BE2C (cell line): ENCODE measurements around the gene GALNT2.

ENCODE experiments used
- DNase-seq: peaks from one replicate; pipeline ENCODE4 v3.0.0-alpha.2; 2020
- H3K27me3 ChIP-seq: fragments of 250-450 bp; sonication (Bioruptor Pico); 2 replicates; pipeline ENCODE4 v1.5.1; 2020; ENCODE audit warnings: mild to moderate bottlenecking
- H3K36me3 ChIP-seq: fragments of 250-450 bp; sonication (Bioruptor Pico); 2 replicates; pipeline ENCODE4 v1.5.1; 2020; ENCODE audit warnings: mild to moderate bottlenecking
- H3K4me1 ChIP-seq: fragments of 250-450 bp; sonication (Bioruptor Pico); 2 replicates; pipeline ENCODE4 v1.5.1; 2020
- H3K4me3 ChIP-seq: 2 replicates; pipeline ENCODE4 v1.5.1; 2011; ENCODE audit warnings: low read depth, low read length
- H3K9me3 ChIP-seq: fragments of 250-450 bp; sonication (Bioruptor Pico); 2 replicates; pipeline ENCODE4 v1.5.1; 2020
- TF ChIP-seq, protein P1 (sequence below): IDR thresholded peaks from 2 replicates; pipeline ENCODE4 v1.5.1; 2012; ENCODE audit warnings: mild to moderate bottlenecking, low read depth, low read length

GALNT2 gene

DNA sequence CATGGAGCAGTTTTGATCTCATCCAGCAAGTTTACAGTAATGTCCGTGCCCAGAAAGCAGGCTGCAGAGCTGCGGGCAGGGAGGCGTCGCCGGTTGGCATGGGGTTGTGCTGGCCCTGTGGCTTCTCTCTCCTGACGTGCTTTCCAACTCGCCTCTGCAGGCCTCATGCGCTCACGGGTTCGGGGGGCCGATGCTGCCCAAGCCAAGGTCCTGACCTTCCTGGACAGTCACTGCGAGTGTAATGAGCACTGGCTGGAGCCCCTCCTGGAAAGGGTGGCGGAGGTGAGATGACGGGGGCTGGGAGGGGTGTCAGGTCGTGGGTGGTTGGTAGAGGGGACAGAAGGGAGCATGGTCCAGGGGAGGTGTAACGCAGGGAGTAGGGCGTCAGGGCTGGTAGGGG, 176.1 kb downstream of the GALNT2 start:
- Histone ChIP-seq H3K36me3 (peaks cover 16% of the 10 kb centered on the region), H3K9me3 (no peaks in the 10 kb centered on the region), H3K4me3 (no peak overlapping the region), H3K4me1 (no peaks in the 10 kb centered on the region; the same call in 1 of the 2 replicates), H3K27me3 (no peaks in the 10 kb centered on the region)
- DNase-seq = no peak
- TF ChIP-seq, protein P1, sequence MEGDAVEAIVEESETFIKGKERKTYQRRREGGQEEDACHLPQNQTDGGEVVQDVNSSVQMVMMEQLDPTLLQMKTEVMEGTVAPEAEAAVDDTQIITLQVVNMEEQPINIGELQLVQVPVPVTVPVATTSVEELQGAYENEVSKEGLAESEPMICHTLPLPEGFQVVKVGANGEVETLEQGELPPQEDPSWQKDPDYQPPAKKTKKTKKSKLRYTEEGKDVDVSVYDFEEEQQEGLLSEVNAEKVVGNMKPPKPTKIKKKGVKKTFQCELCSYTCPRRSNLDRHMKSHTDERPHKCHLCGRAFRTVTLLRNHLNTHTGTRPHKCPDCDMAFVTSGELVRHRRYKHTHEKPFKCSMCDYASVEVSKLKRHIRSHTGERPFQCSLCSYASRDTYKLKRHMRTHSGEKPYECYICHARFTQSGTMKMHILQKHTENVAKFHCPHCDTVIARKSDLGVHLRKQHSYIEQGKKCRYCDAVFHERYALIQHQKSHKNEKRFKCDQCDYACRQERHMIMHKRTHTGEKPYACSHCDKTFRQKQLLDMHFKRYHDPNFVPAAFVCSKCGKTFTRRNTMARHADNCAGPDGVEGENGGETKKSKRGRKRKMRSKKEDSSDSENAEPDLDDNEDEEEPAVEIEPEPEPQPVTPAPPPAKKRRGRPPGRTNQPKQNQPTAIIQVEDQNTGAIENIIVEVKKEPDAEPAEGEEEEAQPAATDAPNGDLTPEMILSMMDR = no peak

GRCh38 chr1:230243583-230244353, 176.7 kb downstream of the GALNT2 start:
- Histone ChIP-seq H3K36me3 (peaks cover 16% of the 10 kb centered on the region), H3K27me3 (no peaks in the 10 kb centered on the region), H3K4me3 (no peak overlapping the region), H3K9me3 (no peaks in the 10 kb centered on the region), H3K4me1 (no peaks in the 10 kb centered on the region; the same call in 1 of the 2 replicates)
- DNase-seq = no peak
- TF ChIP-seq, protein P1 = no peak

GRCh38 chr1:230246551-230246950, 179.5 kb downstream of the GALNT2 start:
- peaks cover 26% of the 10 kb centered on the region for H3K36me3 ChIP-seq
- no peaks in the 10 kb centered on the region for H3K27me3 ChIP-seq
- TF ChIP-seq, protein P1 = no peak
- no peak for DNase-seq
- H3K4me3 ChIP-seq = no peak overlapping the region
- H3K4me1 ChIP-seq = no peaks in the 10 kb centered on the region
- H3K9me3 ChIP-seq = no peaks in the 10 kb centered on the region

GRCh38 chr1:230248016-230248888, 181.2 kb downstream of the GALNT2 start:
- no peak for DNase-seq
- H3K9me3 ChIP-seq = no peaks in the 10 kb centered on the region
- H3K27me3 ChIP-seq = no peaks in the 10 kb centered on the region
- TF ChIP-seq, protein P1 = no peak
- H3K36me3 ChIP-seq = peaks cover 23% of the 10 kb centered on the region
- no peak overlapping the region for H3K4me3 ChIP-seq
- no peaks in the 10 kb centered on the region for H3K4me1 ChIP-seq

DNA sequence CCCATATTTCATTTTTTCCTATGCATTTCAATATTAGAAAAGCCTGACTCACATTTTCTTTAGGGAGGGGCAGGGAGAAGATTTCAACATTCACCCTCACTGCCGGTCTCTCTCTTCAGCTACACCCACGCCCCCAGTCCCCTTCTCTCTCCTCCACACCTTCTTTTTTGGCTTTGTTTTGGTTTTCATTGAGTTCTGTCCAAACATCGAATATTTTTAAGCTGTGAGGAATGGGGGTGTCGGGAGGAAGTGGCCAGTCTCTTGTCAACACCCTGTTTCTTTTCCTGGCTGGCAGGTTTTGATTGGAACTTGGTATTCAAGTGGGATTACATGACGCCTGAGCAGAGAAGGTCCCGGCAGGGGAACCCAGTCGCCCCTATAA, 181.8 kb downstream of the GALNT2 start:
- H3K27me3 ChIP-seq = no peaks in the 10 kb centered on the region
- H3K9me3 ChIP-seq = no peaks in the 10 kb centered on the region
- H3K4me1 ChIP-seq = no peaks in the 10 kb centered on the region
- DNase-seq = no peak
- TF ChIP-seq, protein P1 = no peak
- peaks cover 23% of the 10 kb centered on the region for H3K36me3 ChIP-seq
- H3K4me3 ChIP-seq = no peak overlapping the region
